ENCODE measurements around the gene ANXA11. TPM values are rescaled to one million over a fixed set of nuclear protein-coding genes. Genes with fewer than 3 reads are reported as not detected.
"Not testable (repeated sequence)": the region's sequence is repeated elsewhere in the genome, so short reads cannot be mapped to it uniquely, and the experiment has no call there.

ANXA11 gene
- total RNA-seq, 4 donors from 2014 or later: 134 to 247 (median 219) TPM

- intact Hi-C loops (cut with DNase I; ENCODE audit: low total_unique reads): not testable (repeated sequence)
- in situ Hi-C loops (cut with MboI; ENCODE audit: low pct_ligation_motif_present in 1 of 4, low pct_unique_long_range_greater_than_20kb in 1 of 4, low sequenced_read_pairs in 3 of 4): loop anchor here in 3 of 4 donors (5.0 to 25.0 kb wide), 4 partner anchors 60 to 852 kb away; no protein-coding TSS in a partner anchor
- WGBS, 2 donors (ENCODE audit: low coverage in 1 of 2): 73 to 75% methylated on average over 4 to 5 of the region's 5 CpGs
Observed at GRCh38 chr10:80214368-80214982, 9.1 kb upstream of the ANXA11 start.

DNA sequence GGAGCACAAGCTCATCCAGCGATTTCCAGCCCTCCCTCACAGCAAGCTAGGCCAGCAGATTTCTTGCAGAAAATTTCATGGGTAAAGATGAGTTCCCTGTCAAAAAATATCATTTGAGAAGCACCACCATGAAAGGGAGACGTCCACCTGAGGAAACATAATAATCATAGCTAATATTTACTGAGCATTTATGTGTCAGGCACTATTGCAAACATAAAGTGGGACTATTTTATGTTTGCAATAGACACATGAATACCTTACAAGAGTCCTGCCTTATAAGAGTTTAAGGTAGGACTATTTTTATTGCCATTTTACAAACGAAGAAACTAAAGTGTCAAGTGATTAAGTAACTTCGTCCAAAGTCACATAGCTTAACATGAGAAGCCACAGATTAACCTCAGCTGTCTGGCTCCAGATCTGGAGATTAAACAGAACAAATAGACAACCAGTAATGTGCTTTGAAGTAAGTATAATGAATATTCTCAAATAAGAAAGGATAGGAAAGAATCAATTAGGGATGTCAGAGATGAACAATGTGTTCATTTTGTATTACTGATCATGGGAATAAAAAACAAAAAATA, 7.3 kb upstream of the ANXA11 start:
- intact Hi-C loops (cut with DNase I; ENCODE audit: low total_unique reads): not testable (repeated sequence)

More at GRCh38 chr10:80214368-80214982, 9.1 kb upstream of the ANXA11 start:
- not testable (repeated sequence) for H3K27me3 ChIP-seq, H3K4me3 ChIP-seq, H3K9me3 ChIP-seq, H3K36me3 ChIP-seq, DNase-seq, H3K4me1 ChIP-seq, H3K27ac ChIP-seq

GRCh38 chr10:80211786-80212185, 6.4 kb upstream of the ANXA11 start:
- Histone ChIP-seq H3K27ac (no peak overlapping the region), H3K4me1 (peaks cover 3 to 19% (median 9%) of the 10 kb centered on the region in 4 donors), H3K4me3 (no peak overlapping the region), H3K36me3 (no peaks in the 10 kb centered on the region), H3K9me3 (no peaks in the 10 kb centered on the region), H3K27me3 (no peaks in the 10 kb centered on the region)
- intact Hi-C loops (cut with DNase I; ENCODE audit: low total_unique reads) (no loop called here), in situ Hi-C loops (cut with MboI; ENCODE audit: low pct_ligation_motif_present in 1 of 4, low pct_unique_long_range_greater_than_20kb in 1 of 4, low sequenced_read_pairs in 3 of 4) (loop anchor here in 3 of 4 donors (5.0 to 25.0 kb wide), 4 partner anchors 57 to 849 kb away; no protein-coding TSS in a partner anchor)
- TF ChIP-seq POLR2A (IDR thresholded peaks at IDR 0.05): no peak
- WGBS, 2 donors (ENCODE audit: low coverage in 1 of 2): 81 to 86% methylated on average over 5 to 6 of the region's 6 CpGs
- DNase-seq: no peak

More for the DNA sequence above, 7.3 kb upstream of the ANXA11 start:
- not testable (repeated sequence) for H3K4me3 ChIP-seq, DNase-seq, H3K36me3 ChIP-seq, H3K27ac ChIP-seq, H3K9me3 ChIP-seq, H3K27me3 ChIP-seq
- in situ Hi-C loops (cut with MboI; ENCODE audit: low pct_ligation_motif_present in 1 of 4, low pct_unique_long_range_greater_than_20kb in 1 of 4, low sequenced_read_pairs in 3 of 4): loop anchor here in 3 of 4 donors (5.0 to 25.0 kb wide), 4 partner anchors 58 to 850 kb away; no protein-coding TSS in a partner anchor
- 55 to 71% methylated on average over 2 to 3 of the region's 4 CpGs for WGBS, 2 donors (ENCODE audit: low coverage in 1 of 2)
- peaks cover 3 to 17% (median 5%) of the 10 kb centered on the region in 4 donors for H3K4me1 ChIP-seq

GRCh38 chr10:80210259-80210658, 4.9 kb upstream of the ANXA11 start:
- in situ Hi-C loops (cut with MboI; ENCODE audit: low pct_ligation_motif_present in 1 of 4, low pct_unique_long_range_greater_than_20kb in 1 of 4, low sequenced_read_pairs in 3 of 4) (loop anchor here in 3 of 4 donors (5.0 to 25.0 kb wide), 4 partner anchors 55 to 848 kb away; no protein-coding TSS in a partner anchor), intact Hi-C loops (cut with DNase I; ENCODE audit: low total_unique reads) (no loop called here)
- Histone ChIP-seq H3K4me1 (peaks cover 14 to 30% (median 19%) of the 10 kb centered on the region in 4 donors), H3K36me3 (no peaks in the 10 kb centered on the region), H3K27me3 (no peaks in the 10 kb centered on the region), H3K9me3 (no peaks in the 10 kb centered on the region), H3K27ac (no peak overlapping the region), H3K4me3 (no peak overlapping the region)
- no peak for DNase-seq
- TF ChIP-seq POLR2A (IDR thresholded peaks at IDR 0.05) (no peak), EP300 (IDR thresholded peaks at IDR 0.05; ENCODE audit: low read depth) (no peak), CTCF (IDR thresholded peaks at IDR 0.05) (no peak), POLR2AphosphoS5 (IDR thresholded peaks at IDR 0.05) (no peak)
- WGBS, 2 donors (ENCODE audit: low coverage in 1 of 2): 87 to 96% methylated on average over 3 to 4 of the region's 4 CpGs

GRCh38 chr10:80207768-80208370, 2.5 kb upstream of the ANXA11 start:
- no peak for DNase-seq
- intact Hi-C loops (cut with DNase I; ENCODE audit: low total_unique reads): loop anchor here (5.0 kb wide), 1 partner anchor 51 kb away; no protein-coding TSS in a partner anchor

More at GRCh38 chr10:80207768-80208370, 2.5 kb upstream of the ANXA11 start:
- Histone ChIP-seq H3K27ac (peak overlapping the region; percentile 99 to 100 (median 100)), H3K36me3 (no peaks in the 10 kb centered on the region), H3K4me3 (peak overlapping the region in 3 of 4 donors; percentile 22 to 41 (median 38)), H3K9me3 (no peaks in the 10 kb centered on the region), H3K27me3 (no peaks in the 10 kb centered on the region), H3K4me1 (peaks cover 18 to 45% (median 32%) of the 10 kb centered on the region in 4 donors)
- in situ Hi-C loops (cut with MboI; ENCODE audit: low pct_ligation_motif_present in 1 of 4, low pct_unique_long_range_greater_than_20kb in 1 of 4, low sequenced_read_pairs in 3 of 4): loop anchor here in 2 of 4 donors (25.0 kb wide), 2 partner anchors 146 to 846 kb away; no protein-coding TSS in a partner anchor
- TF ChIP-seq POLR2AphosphoS5 (IDR thresholded peaks at IDR 0.05) (no peak), EP300 (IDR thresholded peaks at IDR 0.05; ENCODE audit: low read depth) (no peak), CTCF (IDR thresholded peaks at IDR 0.05) (no peak), POLR2A (IDR thresholded peaks at IDR 0.05) (no peak)
- 68 to 84% methylated on average over 4 to 15 of the region's 15 CpGs for WGBS, 2 donors (ENCODE audit: low coverage in 1 of 2)
